HL-60 (cell line): ENCODE measurements around the gene DNM3.

ENCODE experiments used
- CTCF ChIP-seq: IDR thresholded peaks from one replicate; pipeline ENCODE4 v1.5.1; 2011; ENCODE audit warnings: low read length, control low read depth, inconsistent platforms; ENCODE audit not compliant: insufficient read depth
- POLR2AphosphoS5 ChIP-seq: IDR thresholded peaks from 2 replicates; pipeline ENCODE4 v1.6.1; 2012; ENCODE audit warnings: low read depth
- REST ChIP-seq: IDR thresholded peaks from 2 replicates; pipeline ENCODE4 v1.6.1; 2012; ENCODE audit warnings: low read depth; ENCODE audit not compliant: insufficient replicate concordance
- SPI1 ChIP-seq: IDR thresholded peaks from 2 replicates; pipeline ENCODE4 v1.6.1; 2012; ENCODE audit warnings: low read depth, mild to moderate bottlenecking, borderline replicate concordance

DNA sequence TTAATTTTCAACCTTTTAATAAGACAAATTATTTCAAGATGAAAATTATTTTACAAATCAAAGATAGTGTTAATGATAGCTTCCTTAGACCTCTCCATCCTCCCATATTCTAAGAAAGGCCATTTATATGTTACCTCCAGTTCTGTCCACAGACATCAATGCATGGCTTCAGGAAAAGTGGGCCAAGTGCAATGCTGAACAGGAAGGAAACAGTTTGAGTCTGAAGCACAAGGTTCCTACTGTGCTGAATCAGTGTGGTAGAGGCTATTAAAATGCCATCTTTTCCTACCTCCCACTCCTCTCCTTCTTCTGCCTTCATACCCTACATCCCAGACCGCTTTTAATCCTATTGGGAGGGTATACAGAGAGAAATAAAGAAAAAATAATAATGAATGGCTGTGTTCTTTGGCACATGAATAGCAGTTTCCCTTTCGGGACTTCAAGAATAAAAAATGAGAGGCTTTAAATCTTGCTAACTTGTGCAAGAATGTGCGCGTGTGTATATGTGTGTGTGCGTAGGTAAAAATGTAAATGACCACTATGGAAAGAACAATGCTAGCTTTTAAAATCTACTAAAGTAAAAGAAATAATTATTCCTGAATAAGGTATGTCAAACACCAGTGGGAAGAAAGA is 516.6 kb downstream of the DNM3 start:
- TF ChIP-seq CTCF (no peak), POLR2AphosphoS5 (no peak), REST (no peak), SPI1 (no peak)
